Stimulated activated CD8-positive, alpha-beta memory T cell treated with anti-CD3 and anti-CD28 coated beads, Interleukin-2, amount 100 ng/mL, for 1 hour (primary cell): ENCODE measurements around the gene COL4A1.

Experiments used
- DNase-seq, 2 donors: peaks; one replicate each; pipeline ENCODE4 v3.0.0-alpha.2; 2020; ENCODE audit warnings: low read depth in 2 of 2

Gene COL4A1

DNA sequence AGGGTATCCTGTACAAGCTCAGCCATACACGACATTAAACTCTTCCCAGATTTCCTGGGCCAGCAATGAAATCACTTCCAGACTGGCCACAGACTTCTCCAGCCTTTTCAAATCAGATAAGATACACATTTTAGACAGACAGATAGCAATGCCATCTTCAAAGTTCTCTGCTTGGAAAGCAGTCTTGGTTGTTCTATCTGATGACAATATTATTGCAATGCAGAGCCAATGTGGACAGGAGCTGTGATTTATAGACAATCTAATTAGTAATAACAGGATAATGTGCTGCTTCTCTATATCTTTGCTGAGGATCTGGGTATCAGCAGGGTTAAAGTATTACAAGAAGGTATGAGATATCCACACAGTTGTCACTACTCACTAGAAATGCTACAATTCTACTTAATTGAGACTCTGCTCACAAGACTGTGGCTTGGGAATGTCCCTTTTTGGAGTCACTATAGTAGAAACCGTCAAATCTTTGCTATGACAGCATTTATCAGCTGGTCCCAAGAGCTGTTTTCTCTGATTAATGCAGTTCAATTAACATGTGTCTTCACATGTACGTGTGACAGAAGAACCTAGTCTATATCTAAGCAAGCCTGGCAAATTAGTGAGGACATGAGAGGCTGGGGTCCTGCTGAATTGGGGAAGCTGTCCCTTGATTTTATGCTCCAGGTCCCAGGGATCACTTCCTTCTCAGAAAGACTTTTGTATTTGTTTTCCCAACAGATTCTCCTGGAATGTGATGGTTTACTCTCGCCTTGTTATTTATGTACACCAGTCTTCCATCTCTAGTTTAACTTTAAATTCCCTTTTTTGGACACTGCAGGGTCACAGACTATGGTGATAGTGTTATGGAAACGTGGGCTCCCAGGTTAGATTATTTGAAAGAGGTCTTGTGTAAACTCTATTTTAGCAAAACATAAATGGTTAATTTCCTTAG lies 68.8 kb downstream of the COL4A1 start:
- no peak for DNase-seq

DNA sequence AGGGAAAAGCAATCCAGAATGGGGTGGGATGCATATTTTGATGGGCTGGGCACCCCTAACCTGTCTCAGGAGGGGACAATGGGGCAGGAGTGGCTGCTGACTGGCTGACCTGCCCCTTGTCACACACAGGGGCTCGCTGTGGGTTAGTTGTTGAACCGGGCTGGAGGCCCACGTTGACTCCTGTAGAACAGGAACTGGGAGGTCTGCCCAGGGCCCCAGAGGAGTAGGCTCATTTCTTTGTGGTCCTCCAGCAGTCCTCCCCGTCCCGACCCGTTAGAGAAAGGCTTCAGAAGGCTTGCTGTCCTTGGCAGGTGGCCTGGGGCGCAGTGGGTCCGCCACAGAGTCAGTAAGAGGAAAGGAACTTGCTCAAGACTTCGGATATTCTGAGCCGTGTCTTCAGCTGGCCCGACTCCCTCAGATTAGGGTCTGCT lies 70.1 kb downstream of the COL4A1 start:
- no peak for DNase-seq

DNA sequence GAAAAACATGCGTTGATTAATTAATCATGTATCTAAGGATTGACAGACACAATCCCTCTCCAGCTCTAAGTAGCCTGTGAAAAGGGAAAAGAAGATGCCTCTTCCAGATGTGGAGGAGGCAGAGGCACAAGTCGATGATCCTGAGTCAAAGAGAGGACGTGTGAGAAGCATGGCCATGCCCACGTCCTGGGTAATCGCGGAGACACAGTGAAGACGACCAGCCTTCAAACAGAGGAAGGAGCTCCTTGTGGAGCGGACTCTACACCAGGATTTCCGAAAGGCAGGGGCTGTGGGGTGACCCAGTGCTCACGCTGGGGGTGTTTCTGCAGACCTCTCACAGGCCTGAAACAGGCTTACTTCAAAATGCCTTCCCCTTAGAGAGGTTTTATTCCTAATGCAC lies 70.5 kb downstream of the COL4A1 start:
- no peak for DNase-seq

DNA sequence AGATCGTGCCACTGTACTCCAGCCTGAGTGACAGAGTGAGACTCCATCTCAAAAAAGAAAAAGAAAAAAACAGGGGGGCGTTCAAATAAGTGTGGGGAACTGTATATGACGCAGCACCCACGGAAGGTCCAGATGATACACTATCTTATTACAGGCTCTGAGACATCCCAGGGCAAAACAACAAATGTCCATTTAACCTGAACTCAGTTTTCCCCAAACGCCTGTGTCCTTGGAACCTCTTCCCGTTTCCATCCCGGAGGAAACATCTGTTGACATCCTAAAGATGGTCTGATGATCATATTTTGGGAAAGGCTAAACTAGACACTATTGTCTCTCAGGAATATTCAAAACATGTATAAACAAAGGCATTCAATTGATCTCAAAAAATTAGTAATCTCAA lies 72.4 kb downstream of the COL4A1 start:
- no peak for DNase-seq

DNA sequence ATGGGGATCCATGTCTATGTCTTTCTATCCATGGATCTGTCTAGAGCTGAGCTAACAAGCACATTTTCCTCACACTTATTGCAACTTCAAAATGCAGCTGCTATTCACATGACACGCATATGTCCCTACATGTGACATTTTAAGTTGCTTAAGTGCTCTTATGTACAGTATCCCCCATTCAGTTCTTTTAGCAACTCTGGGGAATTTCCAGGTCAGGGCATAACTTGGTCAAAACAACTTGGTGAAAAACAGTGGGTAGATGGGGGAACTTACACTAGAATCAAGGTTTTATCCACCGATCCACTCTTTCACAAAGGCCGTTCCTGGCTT lies 73.0 kb downstream of the COL4A1 start:
- no peak for DNase-seq

DNA sequence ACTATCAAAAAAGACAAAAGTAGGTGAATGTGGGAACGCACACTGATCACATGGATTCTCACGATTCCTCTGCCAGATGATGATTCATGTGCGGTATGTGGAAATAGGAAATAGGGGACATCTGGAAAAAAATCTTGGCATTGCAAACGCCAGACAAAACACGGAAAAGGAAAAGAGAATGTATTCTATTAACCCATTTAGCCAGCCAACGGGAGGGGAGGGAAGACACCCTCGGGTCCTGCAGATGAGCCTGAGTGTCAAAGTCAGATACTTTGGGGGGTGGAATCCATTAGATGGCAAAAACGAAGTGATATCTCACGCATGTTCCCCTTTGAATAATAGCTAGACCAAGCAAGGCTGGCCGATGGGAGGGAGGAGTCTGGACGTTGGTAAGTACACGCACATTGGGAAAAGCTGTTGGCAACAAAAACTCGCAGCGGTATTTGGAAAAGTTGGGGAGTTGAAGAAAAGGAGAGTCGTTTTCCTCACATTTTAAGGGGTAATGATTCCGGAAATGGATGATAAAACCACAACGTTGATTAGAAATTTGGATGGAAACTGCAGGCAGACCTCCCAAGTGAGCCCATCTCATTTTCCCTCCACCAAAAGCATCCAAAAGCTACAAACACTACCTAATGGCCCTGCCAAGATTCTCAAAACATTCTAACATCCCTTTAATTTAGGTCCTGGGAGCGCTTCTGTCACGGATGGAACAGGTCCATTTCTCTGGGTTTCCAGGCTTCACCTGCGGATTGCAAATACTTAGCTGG lies 73.6 kb downstream of the COL4A1 start:
- no peak for DNase-seq

DNA sequence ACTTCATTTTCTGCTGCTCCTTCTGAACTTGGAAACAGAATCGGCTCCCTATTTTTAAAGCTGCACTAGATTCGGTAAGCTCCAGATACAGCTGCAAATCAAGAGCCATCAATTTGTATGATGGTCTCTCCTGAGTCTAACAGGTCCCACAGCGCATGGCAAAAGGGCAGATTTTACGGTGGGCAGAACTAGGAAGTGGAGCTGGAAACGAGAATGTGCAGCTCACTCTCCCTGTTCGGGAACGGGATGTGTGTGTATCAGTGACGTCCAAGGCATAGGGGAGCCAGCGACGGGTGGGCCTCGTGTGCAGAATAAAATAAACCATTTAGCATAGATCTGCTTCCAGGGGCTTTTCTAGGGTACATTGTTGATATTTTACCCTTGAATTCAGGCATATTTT lies 74.2 kb downstream of the COL4A1 start:
- no peak for DNase-seq

DNA sequence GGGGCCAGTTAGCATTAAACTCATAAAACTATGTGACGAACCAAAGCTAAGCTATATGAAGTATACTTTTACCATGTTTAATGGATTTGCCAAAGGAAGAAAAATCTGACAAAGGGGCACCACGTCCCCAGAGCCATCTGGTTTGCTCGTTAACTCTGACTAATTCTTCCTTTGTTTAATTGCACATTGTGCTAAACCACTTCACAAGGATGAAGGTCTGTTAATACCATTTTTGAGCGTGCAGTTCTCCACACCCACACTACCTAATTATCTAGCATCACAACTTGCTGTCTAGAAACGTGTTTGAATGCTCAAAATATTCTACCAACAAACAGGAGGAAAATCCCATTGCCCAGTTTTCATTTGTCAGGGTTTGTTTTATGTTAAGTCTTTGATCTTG lies 74.8 kb downstream of the COL4A1 start:
- DNase-seq = no peak

DNA sequence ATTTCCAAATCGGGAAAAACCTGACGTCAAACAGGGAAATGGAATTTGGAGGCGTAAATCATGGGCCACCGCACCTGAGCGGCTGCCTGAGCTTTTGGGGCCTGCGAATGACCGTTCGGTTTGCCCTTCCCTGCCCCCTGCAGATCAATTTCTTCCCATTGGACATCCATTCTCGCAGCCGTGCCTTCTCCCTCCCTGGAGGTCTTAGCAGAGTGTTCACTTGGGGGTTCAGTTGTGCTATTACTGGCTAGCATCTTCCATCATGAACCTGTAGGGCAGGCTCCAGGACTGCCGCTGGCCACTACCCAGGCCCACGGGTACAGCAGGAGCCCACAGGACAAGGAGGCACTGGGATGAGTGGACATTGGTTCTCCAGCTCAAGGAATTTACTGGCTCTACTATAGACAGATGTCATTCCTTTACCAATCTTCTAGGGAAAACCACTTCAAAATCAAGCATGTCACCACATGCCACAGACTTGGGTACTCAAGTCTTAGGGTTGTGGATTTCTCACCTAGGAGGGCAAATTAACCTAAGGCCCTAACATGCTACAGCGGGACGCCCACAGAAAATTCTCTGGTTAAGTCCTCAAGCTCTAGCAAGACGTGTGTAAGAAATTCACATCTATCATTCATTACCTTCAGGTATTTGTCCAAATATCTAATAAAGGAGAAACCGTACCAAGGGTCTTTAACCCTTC lies 75.5 kb downstream of the COL4A1 start:
- DNase-seq = no peak

DNA sequence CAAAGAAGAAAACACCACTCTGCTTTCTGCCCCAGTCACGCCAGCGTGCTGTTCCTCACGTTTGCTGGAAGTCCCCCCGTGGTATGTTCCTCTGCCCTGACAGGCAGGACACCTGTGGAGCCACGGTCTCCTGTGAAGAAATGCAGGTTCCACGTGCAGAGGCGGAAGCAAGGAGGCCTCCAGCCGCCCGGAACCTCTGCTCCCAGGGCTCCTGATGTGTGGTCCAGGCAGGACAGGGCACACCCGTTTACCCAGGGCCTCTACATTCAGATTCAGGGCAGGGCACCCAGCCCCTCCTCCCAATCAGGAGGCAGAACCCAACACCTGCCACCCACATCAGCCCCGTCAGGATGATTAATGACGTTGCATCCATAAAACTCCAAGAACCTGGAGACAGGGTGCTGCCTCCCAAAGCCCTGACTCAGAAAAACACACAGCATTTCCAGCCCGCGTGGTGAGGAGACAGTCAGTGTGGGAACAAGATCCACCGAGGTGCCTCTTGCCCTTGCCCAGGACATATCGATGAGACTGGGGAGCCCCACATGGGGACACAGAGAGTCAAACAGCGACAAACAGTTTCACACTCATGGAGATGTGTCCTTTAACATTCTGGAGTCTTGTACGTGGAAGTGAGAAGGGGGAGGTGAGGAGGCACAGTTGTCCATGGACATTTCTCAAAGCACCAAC lies 76.2 kb downstream of the COL4A1 start:
- no peak for DNase-seq

DNA sequence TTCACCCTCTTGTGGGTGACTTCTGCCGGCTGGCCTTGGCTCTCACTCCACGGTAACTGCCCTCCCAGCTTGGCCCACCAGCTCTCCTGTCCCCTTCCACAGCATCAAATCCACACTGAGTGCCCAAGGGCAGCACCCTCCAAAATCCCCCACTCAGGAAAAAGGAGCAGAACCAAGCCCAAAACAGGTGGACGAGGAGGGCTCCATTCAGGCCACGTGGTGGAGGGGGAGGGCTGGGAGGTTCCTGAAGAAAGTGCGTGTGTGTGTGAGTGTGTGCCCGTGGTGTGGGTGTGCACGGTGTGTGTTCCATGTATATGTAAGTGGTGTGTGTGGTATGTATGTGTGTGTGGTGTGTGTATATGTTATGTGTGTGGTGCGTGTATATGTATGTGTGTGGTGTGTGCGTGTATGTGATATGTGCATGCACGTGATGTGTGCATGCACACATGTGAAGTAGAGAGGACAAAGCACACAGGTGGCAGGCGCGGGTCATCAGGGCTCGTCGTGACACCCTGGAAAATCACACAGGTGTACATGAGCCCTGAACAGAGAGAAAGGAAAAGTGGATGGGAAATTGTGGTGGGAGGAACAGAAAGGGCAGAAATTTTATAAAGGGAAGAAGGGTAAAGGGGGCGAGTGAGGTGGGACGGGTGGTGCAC lies 76.9 kb downstream of the COL4A1 start:
- no peak for DNase-seq

DNA sequence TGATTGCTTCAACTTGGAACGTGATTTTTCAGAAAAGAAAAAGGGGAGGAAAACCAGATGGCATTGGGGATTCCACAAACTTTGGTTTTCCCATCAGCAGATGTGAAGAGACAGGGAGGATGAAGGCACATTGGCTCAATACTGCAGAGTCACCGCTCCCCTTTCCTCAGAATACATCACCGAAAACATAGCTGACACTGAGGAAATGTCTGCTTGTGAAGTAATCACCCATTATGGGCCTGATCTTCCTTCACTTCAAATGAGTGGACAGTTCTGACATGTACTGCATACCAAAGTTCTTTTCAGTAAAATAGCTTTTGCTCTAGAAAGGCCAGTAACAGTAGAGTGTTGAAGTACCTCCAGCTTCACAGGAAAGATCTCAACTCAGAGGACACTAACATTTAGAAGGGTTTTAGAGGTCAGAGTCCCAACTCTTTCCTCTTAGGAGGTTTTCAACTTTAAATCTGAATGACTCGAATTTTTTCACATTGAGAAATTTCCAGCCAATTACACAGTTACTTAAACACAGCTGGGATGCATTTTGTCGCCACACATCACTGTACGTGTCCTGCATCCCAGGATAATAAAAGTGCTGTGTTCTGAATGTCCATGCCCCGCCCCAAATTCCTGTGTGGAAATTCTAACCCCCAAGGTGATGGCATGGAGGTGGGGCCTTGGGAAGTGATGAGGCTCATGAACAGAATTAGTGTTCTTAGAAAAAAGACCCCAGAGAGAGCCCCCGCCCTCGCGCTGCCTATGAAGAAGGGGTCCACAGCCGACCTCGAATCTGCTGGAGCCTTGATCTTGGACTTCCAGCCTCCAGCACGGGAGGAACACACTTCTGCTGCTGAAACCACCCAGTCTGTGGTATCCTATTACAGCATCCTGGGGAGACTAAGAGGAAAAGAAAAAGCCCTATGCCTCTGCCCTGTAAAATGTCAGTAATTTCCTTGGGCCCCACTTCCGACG lies 77.7 kb downstream of the COL4A1 start:
- no peak for DNase-seq

DNA sequence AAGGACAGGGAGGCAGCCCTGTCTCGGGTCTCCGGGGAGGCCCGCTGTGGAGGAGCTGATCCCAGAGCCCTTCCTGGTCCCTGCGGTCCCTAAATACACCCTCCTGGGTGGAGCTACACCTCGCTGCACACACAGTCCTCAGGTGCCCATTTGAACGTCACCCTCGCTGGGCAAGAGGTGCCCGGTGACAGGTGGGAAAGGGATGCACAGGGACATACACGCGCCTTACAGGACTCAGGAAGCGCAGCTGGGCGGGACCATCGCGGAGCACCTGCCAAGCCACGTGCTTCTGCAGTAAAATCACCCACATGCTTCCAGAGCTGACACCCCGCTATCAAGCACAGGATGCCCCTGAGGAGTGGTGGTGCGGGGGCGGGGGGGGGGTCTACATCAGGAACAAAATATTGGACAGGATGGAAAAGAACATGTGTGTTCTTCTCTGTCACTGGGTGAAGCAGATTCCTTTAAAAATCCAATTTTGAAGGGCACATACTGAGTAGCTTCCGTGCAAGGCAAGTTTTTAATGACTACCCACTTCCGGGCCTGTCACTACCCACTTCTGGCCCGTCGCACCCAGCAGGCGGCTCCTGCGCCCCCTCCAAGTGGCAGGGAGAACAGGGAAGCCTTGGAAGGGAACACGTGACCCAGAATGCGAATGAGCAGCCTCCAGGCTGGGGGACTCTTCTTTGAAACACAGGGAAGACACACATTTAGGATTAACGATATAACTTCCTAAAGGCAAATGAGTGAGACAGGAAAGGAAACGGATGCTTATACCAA lies 78.9 kb downstream of the COL4A1 start:
- DNase-seq = no peak

DNA sequence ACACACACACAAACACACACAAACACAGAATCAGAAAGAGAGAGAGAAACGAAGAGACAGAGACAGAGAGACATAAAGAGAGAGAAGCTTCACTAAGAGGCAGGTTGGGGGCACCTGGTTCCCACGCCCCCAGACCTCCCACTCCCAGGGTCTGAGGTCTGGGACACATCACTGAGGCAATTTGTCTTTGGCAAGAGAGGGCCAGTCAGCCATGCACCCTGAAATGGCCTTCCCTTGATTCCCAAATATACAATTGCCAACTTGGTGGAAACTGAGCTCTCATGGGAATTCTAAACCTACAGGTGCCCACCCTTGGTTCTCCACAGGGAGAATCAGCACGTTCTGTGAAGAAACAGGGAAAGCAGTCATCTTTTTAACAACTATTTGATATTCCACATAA lies 79.5 kb downstream of the COL4A1 start:
- DNase-seq = no peak

DNA sequence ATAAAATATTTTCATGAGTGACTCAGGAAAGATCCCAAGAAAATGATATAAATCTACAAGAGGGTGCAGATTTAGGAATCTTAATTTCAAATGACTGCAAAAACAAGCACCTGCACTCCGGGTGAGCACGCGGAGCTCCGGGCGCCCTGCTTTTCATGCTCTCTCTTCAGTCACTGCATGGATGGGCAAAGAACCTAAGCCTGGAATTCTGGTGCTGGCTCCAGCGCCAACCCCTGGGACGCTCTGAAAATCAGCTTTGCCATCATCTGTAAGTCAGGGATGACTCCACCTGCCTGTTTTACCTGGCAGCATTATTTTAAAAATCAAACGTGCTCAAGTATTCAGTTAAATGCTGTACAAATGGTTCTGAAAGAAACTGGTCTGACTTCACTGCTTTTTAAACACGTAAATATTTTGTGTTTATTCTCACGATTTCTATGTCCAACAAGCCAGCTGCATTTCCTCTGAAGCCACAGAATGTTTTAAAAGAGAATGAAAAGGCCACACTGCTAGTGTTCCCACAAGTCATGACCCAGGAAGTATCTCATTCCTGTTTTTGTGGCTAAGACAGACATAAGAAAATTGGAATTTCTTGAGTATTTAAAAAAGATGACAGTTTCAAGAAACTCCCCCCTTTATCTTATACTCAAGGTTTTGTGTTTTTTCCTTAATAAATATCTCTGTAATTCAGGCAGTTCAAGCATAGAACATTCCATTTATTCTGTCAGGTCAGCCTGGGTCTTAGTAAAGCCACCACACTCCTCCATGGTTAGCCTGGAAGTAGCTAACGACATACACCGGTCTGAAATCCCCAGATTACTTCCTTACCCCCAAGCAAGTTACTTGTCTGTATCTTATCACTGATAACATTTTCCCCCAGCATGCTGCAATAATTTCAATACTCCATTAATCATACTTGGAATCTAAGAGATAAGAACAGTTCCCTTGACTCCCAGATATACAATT lies 81.1 kb downstream of the COL4A1 start:
- DNase-seq = no peak

DNA sequence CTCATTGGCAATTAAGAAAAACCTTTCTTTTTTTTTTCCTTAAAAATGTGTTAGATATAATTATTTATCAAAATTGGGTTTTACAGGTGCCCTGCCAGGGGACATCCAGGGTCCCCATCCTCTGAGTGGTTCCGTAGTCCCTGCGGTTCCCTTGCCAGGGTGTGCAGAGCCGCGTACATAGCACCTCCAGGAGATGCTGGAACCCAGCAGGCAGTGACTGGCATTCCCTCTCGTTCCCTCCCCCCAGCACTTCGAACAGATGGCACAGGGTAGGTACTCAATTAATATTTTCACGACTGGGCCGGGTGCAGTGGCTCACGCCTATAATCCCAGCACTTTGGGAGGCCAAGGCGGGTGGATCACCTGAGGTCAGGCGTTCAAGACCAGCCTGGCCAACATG lies 82.0 kb downstream of the COL4A1 start:
- no peak for DNase-seq

DNA sequence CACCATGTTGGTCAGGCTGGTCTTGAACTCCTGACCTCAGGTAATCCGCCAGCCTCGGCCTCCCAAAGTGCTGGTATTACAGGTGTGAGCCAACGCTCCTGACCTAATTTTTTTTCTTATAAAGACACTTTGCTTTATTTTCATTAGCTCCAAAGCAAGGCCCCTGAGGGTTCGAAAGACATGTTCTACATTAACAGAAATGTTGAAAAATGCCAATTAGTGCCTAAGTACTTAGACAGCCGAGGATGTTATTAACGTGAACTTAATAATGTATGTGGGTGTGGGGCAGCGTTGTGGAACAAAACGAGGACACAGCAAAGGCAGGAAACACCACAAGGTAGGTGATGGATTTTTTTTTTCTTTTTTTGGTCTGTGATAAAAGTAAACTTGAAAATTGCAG lies 82.4 kb downstream of the COL4A1 start:
- DNase-seq = no peak

DNA sequence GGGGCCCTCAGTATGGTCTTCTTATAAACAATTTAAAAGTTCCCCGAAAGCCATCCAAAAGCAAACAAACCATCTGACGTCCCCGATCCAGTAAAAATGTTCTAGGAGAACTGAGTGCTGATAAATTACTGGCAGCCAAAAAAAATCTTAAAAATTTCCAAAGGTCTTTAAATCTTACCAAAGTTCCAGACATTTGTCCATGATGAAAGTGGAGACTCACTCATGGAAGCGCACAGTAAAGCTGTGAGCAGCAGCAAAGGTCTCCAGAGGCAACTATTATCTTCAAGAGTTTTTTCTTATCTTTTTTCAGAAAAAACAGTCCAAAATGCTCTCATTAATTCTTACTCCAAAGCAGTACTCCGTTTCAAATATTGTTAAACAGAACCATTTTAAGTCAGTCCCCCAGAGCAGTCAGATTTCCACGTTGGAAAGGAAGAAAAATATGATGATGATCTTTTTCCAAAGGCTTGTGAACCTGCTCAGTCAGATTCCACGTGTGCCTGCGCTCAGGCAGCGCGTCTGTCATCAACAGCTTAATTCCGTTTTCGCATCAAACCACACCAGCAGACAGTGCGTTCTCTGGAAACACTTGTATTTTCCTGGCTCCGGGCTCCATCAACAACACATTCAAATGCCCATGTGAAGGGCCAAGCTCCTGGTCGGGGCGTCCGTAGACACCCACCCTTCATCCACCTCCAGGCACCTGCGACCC lies 85.4 kb downstream of the COL4A1 start:
- no peak for DNase-seq
